ENCODE data around the gene CRLF2.

GRCh38 chrX:1164322-1165288, 47.8 kb downstream of the CRLF2 start:
- TF ChIP-seq EZH2 (optimal IDR thresholded peaks at IDR 0.05; ENCODE audit: low read depth, low read length): no peak
- no peak for TF ChIP-seq CTCF (IDR thresholded peaks at IDR 0.05; ENCODE audit: low read length)

All from MM.1S (cell line).